BJ (cell line): ENCODE results near the gene HLA-DMA. TPM values are rescaled to one million over a fixed set of nuclear protein-coding genes. Genes with fewer than 3 reads are reported as not detected.

Experiments
- CTCF ChIA-PET: fragments of 350-600 bp; formaldehyde crosslinking; extraction: SDS; loops from one replicate; lab custom pipeline; 2021; ENCODE audit warnings: antibody characterized with exemption, inconsistent platforms; lab: Yijun Ruan, JAX
- POLR2A ChIA-PET: fragments of 300-600 bp; sonication (Branson Sonifier 250); formaldehyde crosslinking; extraction: SDS; loops from one replicate; lab custom pipeline; 2021; ENCODE audit warnings: antibody characterized with exemption; lab: Charles Lee
- DNase-seq: peaks from one replicate; pipeline ENCODE4 v3.0.0-alpha.2; 2011; ENCODE audit warnings: low read depth
- H3K27me3 ChIP-seq: 2 replicates; pipeline ENCODE4 v1.6.0; 2011; ENCODE audit warnings: low read length; ENCODE audit not compliant: control insufficient read depth, insufficient read depth
- H3K36me3 ChIP-seq: 2 replicates; pipeline ENCODE4 v1.5.1; 2011; ENCODE audit warnings: low read length; ENCODE audit not compliant: control insufficient read depth, insufficient read depth
- H3K4me3 ChIP-seq: 2 replicates; pipeline ENCODE4 v1.5.1; 2011; ENCODE audit warnings: low read depth, mild to moderate bottlenecking, control low read depth, low read length
- polyA plus RNA-seq: library from polyadenylated mRNA; depleted of rRNA; stranded (reverse); fragments of >200 nt; gene quantifications from 2 replicates; pipeline ENCODE4 v1.2.3, GENCODE V29; 2011
- TF ChIP-seq, protein P1 (sequence below): IDR thresholded peaks from 2 replicates; pipeline ENCODE4 v1.5.1; 2011; ENCODE audit warnings: low read depth, mild to moderate bottlenecking, control low read depth, inconsistent platforms, low read length, moderate library complexity; ENCODE audit not compliant: insufficient read depth

Gene HLA-DMA
- polyA plus RNA-seq, 1 experiment, result 3.5 TPM

DNA sequence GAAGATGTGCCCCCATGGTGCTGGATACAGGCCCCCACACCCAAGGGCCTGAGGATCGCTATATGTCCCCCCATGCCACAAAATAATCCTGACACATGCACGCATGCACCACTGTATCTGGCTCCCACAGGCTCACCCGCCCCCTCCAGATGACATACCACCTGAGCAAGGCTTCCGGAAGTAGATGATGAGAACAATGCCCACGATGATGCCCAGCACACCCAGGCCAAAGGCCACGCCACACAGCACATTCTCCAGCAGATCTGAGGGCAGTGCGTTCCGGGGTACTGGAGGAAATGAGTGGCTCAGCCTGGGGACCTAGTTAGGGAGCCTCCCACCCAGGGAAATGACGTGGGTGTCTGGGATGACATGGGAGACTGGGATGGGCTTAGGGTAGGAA, 3.8 kb downstream of the HLA-DMA start:
- Histone ChIP-seq H3K36me3 (no peaks in the 10 kb centered on the region), H3K4me3 (no peak overlapping the region), H3K27me3 (no peaks in the 10 kb centered on the region; the same call in 1 of the 2 replicates)
- TF ChIP-seq, protein P1, sequence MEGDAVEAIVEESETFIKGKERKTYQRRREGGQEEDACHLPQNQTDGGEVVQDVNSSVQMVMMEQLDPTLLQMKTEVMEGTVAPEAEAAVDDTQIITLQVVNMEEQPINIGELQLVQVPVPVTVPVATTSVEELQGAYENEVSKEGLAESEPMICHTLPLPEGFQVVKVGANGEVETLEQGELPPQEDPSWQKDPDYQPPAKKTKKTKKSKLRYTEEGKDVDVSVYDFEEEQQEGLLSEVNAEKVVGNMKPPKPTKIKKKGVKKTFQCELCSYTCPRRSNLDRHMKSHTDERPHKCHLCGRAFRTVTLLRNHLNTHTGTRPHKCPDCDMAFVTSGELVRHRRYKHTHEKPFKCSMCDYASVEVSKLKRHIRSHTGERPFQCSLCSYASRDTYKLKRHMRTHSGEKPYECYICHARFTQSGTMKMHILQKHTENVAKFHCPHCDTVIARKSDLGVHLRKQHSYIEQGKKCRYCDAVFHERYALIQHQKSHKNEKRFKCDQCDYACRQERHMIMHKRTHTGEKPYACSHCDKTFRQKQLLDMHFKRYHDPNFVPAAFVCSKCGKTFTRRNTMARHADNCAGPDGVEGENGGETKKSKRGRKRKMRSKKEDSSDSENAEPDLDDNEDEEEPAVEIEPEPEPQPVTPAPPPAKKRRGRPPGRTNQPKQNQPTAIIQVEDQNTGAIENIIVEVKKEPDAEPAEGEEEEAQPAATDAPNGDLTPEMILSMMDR, result no peak
- CTCF ChIA-PET, result interaction anchor here (1.5 to 6.7 kb wide), 3 partner anchors 16 to 111 kb away, joined by 3 to 66 read pairs (median 24); partner anchors contain the start of gene TAP2
- DNase-seq, result no peak
- POLR2A ChIA-PET, result no interaction called here

DNA sequence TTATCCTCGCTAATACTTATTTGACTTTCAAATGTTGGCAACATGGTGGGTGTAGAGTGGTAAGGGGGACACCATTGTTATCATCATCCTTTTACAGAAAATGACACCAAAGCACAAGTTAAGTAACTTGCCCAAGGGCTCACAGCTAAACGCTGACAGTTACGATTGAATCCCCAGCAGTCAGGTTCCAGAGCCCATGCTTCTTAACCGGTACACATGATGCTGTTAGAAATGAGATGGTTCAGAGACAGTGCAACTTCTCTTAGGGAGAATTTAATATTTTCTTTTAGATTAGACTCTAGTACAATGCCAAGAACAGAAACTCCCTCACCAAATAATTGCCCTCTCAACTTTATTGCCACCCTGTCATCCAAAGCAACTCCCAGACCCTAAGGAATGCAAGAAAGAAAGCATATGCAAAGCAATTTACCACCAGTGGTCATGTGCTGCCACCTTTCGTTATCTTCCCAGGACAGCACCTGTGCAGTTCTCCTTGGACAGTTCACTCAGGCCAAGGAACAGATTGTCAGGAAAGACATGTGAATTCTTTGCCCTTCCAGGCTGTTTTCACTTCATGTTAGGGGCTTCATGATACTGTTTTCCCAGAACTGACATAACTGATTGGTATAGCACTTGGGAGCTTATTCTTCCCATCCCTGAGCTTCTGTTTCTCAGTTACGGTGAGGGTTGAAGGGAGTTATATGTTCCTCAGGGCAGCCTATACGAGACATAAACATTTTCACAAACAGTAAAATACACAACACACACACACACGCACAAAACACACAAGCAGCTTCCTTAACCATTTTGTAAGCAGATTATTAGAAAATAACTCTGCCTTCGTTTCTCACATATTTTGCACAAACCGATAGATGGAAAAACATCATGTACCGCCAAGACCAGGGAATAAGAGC, 5.1 kb downstream of the HLA-DMA start:
- ChIA-PET CTCF (interaction anchor here (0.6 to 2.4 kb wide), 13 partner anchors 9 to 109 kb away, joined by 3 to 24 read pairs (median 4); partner anchors contain the start of gene TAP2), POLR2A (interaction anchor here (1.5 kb wide), 1 partner anchor 24 kb away, joined by 5 read pairs; no protein-coding TSS in a partner anchor)

DNA sequence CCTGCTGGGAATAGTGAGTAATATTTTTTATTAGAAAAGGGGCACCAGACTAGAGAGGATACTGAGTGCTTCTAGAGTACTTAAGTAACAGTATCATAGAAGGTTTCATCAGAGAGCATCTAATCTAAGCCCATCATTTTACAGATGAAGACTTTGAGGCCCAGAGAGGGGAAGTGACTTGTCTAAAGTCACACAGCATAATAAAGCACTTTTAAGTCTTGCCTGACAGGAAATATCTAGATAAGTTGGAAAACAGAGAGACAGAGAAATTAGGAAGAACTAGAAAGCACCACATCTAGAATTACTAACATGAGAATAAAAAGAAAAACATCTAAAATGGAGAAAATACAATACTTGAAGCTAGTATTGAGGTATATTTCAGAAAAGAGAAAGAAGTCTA, 6.0 kb downstream of the HLA-DMA start:
- ChIA-PET POLR2A (no interaction called here), CTCF (interaction anchor here (0.9 to 2.4 kb wide), 9 partner anchors 8 to 60 kb away, joined by 3 to 24 read pairs (median 4); no protein-coding TSS in a partner anchor)
- DNase-seq, result no peak
- TF ChIP-seq, protein P1, result no peak
- Histone ChIP-seq H3K4me3 (no peak overlapping the region), H3K36me3 (no peaks in the 10 kb centered on the region), H3K27me3 (no peaks in the 10 kb centered on the region; the same call in 1 of the 2 replicates)

More for the DNA sequence above, 5.1 kb downstream of the HLA-DMA start:
- H3K27me3 ChIP-seq, result no peaks in the 10 kb centered on the region; the same call in 1 of the 2 replicates
- H3K4me3 ChIP-seq, result no peak overlapping the region
- DNase-seq, result no peak
- TF ChIP-seq, protein P1, result peak; percentile 47
- H3K36me3 ChIP-seq, result no peaks in the 10 kb centered on the region

DNA sequence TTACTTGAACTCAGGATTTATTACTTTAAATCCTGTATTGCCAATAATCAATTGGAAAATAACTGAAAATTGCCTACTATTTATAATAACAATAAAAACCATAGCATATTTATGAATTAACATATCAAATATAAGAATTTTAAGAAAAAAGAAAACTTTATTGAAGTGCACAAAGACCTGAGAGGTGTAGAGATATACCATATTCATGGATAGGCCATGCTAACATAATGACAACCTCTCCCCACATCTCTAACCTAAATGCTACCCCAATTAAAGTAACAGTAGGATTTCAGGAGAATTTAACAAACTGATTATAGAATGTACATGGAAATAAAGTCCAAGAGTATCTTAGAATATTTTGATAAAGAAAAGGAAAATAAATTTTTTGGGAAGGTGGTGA, 6.9 kb downstream of the HLA-DMA start:
- no peak overlapping the region for H3K4me3 ChIP-seq
- POLR2A ChIA-PET, result no interaction called here

More for the DNA sequence above, 6.9 kb downstream of the HLA-DMA start:
- CTCF ChIA-PET, result no interaction called here
- H3K36me3 ChIP-seq, result no peaks in the 10 kb centered on the region
- DNase-seq, result no peak
- H3K27me3 ChIP-seq, result peaks cover 3% of the 10 kb centered on the region; the same call in 1 of the 2 replicates
- TF ChIP-seq, protein P1, result no peak
